Fibroblast of lung (primary cell): Measurements from ENCODE around the gene MLLT10.
A peak's percentile ranks its signal among the peaks of the same experiment; 100 is the strongest.

Experiments
- CTCF ChIP-seq, 2 donors: IDR thresholded peaks in 1 of 2; conservative IDR thresholded peaks in 1 of 2; 1 replicate in 1 of 2; 2 replicates in 1 of 2; pipeline ENCODE4 v1.5.1; 2011 to 2012; ENCODE audit warnings: low read length in 2 of 2, control low read depth in 1 of 2, inconsistent platforms in 1 of 2, low read depth in 1 of 2, mild to moderate bottlenecking in 1 of 2
- EZH2 ChIP-seq: IDR thresholded peaks from 2 replicates; pipeline ENCODE4 v1.5.1; 2012; ENCODE audit warnings: low read length, control low read depth, mild to moderate bottlenecking; ENCODE audit errors: missing control alignments

GRCh38 chr10:21494191-21495001 lies 39.6 kb upstream of the MLLT10 start:
- peak in 1 of 2 donors; percentile 19 for TF ChIP-seq CTCF (conservative IDR thresholded peaks at IDR 0.05 in 1 of 2, IDR thresholded peaks at IDR 0.05 in 1 of 2; ENCODE audit: low read depth in 1 of 2, low read length in 2 of 2)
- TF ChIP-seq EZH2, result no peak
